Measurements from ENCODE around the gene SLC12A9. TPM values are rescaled to one million over a fixed set of nuclear protein-coding genes. Genes with fewer than 3 reads are reported as not detected.
A peak's percentile ranks its signal among the peaks of the same experiment; 100 is the strongest.

Gene SLC12A9
- total and polyA plus RNA-seq, 2 of the 8 experiments (the other 6 are each of a cell fraction or from before 2014, with no cell fraction given), result 31.4 to 40.1 TPM

DNA sequence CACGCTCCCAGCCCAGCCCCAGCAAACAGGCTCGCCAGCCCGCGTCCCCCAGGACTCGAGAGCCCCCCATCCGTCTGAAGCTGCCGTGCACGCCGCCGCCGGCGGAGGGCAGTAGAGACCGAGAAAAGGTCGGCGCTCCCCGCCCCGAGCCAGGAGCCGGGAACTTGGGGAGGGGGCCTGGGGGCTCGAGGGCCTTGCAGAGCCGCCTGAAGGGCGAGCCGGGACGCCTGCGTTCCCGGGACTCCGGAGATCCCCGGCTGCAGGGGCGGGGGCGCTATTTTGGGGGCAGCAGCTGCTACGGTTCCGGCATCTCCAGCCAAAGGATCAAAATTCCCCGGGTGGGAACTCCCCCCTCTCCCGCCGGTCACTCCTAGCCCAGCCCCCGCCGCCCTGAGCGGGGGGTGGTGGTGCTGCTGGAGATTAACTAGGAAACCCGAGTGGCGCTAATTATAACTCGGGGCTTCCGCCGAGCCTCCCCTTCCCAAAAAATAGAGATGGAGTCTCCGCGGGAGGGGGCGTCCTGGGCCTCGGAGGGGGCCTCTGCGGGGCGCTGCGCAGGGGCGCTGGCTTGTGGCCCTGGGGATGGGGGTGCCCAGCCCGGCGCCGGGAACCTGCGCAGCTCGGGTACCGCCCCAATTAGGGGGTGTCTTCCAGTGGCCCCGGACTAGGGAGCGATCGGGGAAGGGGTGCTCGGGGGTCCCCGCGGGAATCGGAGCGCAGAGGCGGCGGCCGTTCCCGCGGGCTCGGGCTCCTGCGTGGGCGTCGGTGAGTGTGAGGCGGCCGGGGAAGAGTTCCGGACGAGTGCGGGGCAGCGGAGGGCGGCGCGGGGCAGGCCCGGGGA lies 42.6 kb downstream of the SLC12A9 start:
- Histone ChIP-seq H3K18ac (ENCODE audit: extremely low read depth, low read length) (no peak overlapping the region; the same call in 1 of the 2 replicates), H4K20me1 (replicated peaks in 1 of 2; ENCODE audit: control insufficient read depth in 1 of 2, insufficient read depth in 2 of 2, low read length in 2 of 2) (peaks cover 0 to 5% of the 10 kb centered on the region in 2 experiments), H4K5ac (ENCODE audit: insufficient read length, low read depth, low read length) (no peak overlapping the region), H3K27ac (ENCODE audit: low read depth, low read length) (no peak overlapping the region), H3K4me3 (ENCODE audit: extremely low read depth in 1 of 4, insufficient read depth in 2 of 4, low read depth in 3 of 4, low read length in 4 of 4) (peak overlapping the region; percentile 10 to 73 (median 42)), H2BK5ac (ENCODE audit: low read depth, low read length) (no peak overlapping the region), H2BK15ac (ENCODE audit: low read length) (no peak overlapping the region), H3K27me3 (replicated peaks in 1 of 4; ENCODE audit: control insufficient read depth in 3 of 4, extremely low read depth in 1 of 4, insufficient read depth in 3 of 4, low read length in 3 of 4) (peaks cover 15 to 35% (median 19%) of the 10 kb centered on the region in 4 experiments), H2BK20ac (ENCODE audit: low read length) (no peak overlapping the region), H2AFZ (ENCODE audit: low read length) (no peak overlapping the region), H3K56ac (replicated peaks; ENCODE audit: insufficient read length, low read depth, low read length) (no peak overlapping the region), H2BK12ac (ENCODE audit: low read depth, low read length) (no peak overlapping the region), H3K79me2 (ENCODE audit: control insufficient read depth in 1 of 2, insufficient read depth in 2 of 2, low read length in 2 of 2) (no peaks in the 10 kb centered on the region), H2AK5ac (ENCODE audit: low read depth, low read length) (no peak overlapping the region), H4K8ac (ENCODE audit: extremely low read depth, insufficient read depth, low read length) (no peak overlapping the region), H3K14ac (ENCODE audit: insufficient read length) (no peak overlapping the region), H3K4ac (replicated peaks; ENCODE audit: insufficient read length, low read depth, low read length) (no peak overlapping the region), H3K9ac (replicated peaks in 1 of 4; ENCODE audit: extremely low read depth in 1 of 4, low read depth in 3 of 4, low read length in 3 of 4) (no peak overlapping the region), H3K23me2 (ENCODE audit: low read depth, low read length) (peaks cover 9% of the 10 kb centered on the region; the same call in 1 of the 2 replicates), H3K9me3 (ENCODE audit: insufficient read depth in 2 of 2, low read depth in 1 of 2, low read length in 1 of 2) (no peaks in the 10 kb centered on the region), H4K91ac (replicated peaks; ENCODE audit: insufficient read length, low read length) (no peak overlapping the region), H3K36me3 (ENCODE audit: control insufficient read depth in 2 of 4, insufficient read depth in 4 of 4, low read length in 3 of 4) (no peaks in the 10 kb centered on the region), H3K23ac (ENCODE audit: insufficient read length) (no peak overlapping the region), H3K4me2 (ENCODE audit: insufficient read depth in 1 of 2, low read depth in 2 of 2, low read length in 2 of 2) (peak overlapping the region; percentile 74 to 78), H3K79me1 (ENCODE audit: low read depth, low read length) (no peaks in the 10 kb centered on the region), H2BK120ac (replicated peaks; ENCODE audit: low read depth, low read length) (no peak overlapping the region), H3K4me1 (replicated peaks in 1 of 4; ENCODE audit: control insufficient read depth in 3 of 4, insufficient read depth in 4 of 4, low read length in 3 of 4) (peaks cover 0 to 10% (median 6%) of the 10 kb centered on the region in 4 experiments; a peak in 6 of 7 replicates)
- POLR2A ChIA-PET (ENCODE audit: partially characterized antibody), result interaction anchor here (0.6 to 1.8 kb wide), 8 partner anchors 13 to 134 kb away, joined by 3 to 5 read pairs (median 4); partner anchors contain the start of genes MUC3A, SRRT and TRIP6
- FAIRE-seq (no peak), DNase-seq (ENCODE audit: low read depth in 1 of 2, low spot score in 2 of 2) (peak; percentile 58 to 100)
- WGBS, 2 experiments (ENCODE audit: extremely low coverage in 1 of 2, insufficient coverage in 1 of 2, insufficient read length in 1 of 2, insufficient replicate concordance in 2 of 2, low coverage in 1 of 2, low lambda C conversion rate in 2 of 2, missing lambda C conversion rate in 1 of 2), result 1% methylated on average over 47 of the region's 83 CpGs; no CpG with 5 or more reads in 1 of the 2 experiments
- CTCF ChIA-PET (ENCODE audit: partially characterized antibody), result interaction anchor here (0.6 to 2.9 kb wide), 32 partner anchors 18 to 349 kb away, joined by 3 to 21 read pairs (median 4); partner anchors contain the start of genes MUC12, MUC17, MUC3A and TRIM56
- no peak for TF ChIP-seq KDM1A (IDR thresholded peaks at IDR 0.05; ENCODE audit: borderline replicate concordance, low read length)
- no peak for TF ChIP-seq SIX5 (IDR thresholded peaks at IDR 0.05; ENCODE audit: low read depth, low read length)
- TF ChIP-seq KDM5A (IDR thresholded peaks at IDR 0.05; ENCODE audit: low read length), result 0 out of 2 replicates have a peak, but pooled peaks have one; percentile 36
- TF ChIP-seq, protein P1, sequence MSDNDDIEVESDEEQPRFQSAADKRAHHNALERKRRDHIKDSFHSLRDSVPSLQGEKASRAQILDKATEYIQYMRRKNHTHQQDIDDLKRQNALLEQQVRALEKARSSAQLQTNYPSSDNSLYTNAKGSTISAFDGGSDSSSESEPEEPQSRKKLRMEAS (IDR thresholded peaks at IDR 0.05), result peak; percentile 52
- peak in 1 of 2 experiments; percentile 59; a peak in 1 of 3 replicates for TF ChIP-seq EP300 (IDR thresholded peaks at IDR 0.05; ENCODE audit: borderline replicate concordance in 1 of 2, low read depth in 2 of 2, low read length in 2 of 2)
- 0 out of 2 replicates have a peak, but pooled peaks have one; percentile 13 for TF ChIP-seq JUN (IDR thresholded peaks at IDR 0.05; ENCODE audit: low read depth, low read length)
- peak in 2 of 3 experiments; percentile 87 to 95; a peak in 3 of 4 replicates for TF ChIP-seq CTCF (IDR thresholded peaks at IDR 0.05; ENCODE audit: control extremely low read depth in 1 of 3, insufficient read depth in 1 of 3, low read depth in 1 of 3, low read length in 3 of 3)
